ENCODE results near the gene ATP2A3. TPM values are rescaled to one million over a fixed set of nuclear protein-coding genes. Genes with fewer than 3 reads are reported as not detected.

Gene ATP2A3
- total RNA-seq, 6 experiments from 2014 or later: 0.05 to 0.12 (median 0.08) TPM

GRCh38 chr17:3914312-3914670 lies 49.9 kb downstream of the ATP2A3 start:
- no peak overlapping the region for H3K27ac Mint-ChIP-seq
- H3K4me3 Mint-ChIP-seq: no peak overlapping the region
- H3K27me3 Mint-ChIP-seq (ENCODE audit: insufficient read depth): peaks cover 3% of the 10 kb centered on the region
- H3K4me1 Mint-ChIP-seq (ENCODE audit: low read depth): 0 out of 2 replicates have a peak, but pooled peaks cover 4% of the 10 kb centered on the region
- no peak for TF ChIP-seq CTCF (IDR thresholded peaks at IDR 0.05)
- H3K36me3 Mint-ChIP-seq (ENCODE audit: low read depth): no peaks in the 10 kb centered on the region
- H3K9me3 Mint-ChIP-seq: no peaks in the 10 kb centered on the region
- no peak for DNase-seq

DNA sequence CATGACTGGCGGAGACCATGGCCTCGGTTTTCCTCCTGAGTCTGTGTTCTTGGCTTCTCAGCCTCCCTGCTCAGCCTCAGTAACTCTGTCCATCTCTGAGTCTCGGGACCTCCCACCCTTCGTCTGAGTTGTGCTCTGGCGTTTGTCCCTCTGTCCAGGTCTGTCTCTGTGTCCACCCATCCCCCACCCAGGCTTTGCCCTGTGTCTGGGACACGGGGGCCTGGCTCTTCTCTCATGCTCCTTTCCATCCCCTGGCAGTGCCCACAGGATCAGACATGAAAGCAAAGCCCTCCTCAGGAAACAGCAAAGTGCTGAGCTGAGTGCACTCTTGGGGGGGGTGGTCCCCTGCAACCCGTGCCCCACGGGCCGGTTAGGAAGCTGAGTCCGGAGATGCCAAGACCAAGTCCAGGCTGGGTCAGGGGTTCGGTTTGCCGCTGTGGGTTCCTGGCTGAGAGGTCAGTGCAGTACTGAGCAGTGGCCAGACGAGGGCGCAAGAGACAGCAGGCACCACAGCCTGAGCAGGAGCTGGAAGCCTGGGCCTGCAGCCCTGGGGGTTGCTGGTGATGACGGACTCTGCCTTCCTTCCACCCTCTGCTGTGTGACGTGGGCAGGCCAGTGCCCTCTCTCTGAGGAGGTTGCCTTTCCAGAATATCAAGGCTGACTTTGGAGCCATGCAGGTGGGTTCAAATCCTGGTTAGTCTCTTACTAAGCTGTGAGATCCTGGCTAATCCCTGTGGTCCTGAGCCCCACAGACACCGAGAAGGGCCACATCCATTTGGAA lies 50.5 kb downstream of the ATP2A3 start:
- TF ChIP-seq CTCF (IDR thresholded peaks at IDR 0.05): peak; percentile 98
- Mint-ChIP-seq H3K9me3 (no peaks in the 10 kb centered on the region), H3K4me3 (no peak overlapping the region), H3K27ac (no peak overlapping the region), H3K27me3 (ENCODE audit: insufficient read depth) (peaks cover 3% of the 10 kb centered on the region), H3K36me3 (ENCODE audit: low read depth) (no peaks in the 10 kb centered on the region), H3K4me1 (ENCODE audit: low read depth) (0 out of 2 replicates have a peak, but pooled peaks cover 4% of the 10 kb centered on the region)
- peak; percentile 72 for DNase-seq

- H3K27ac Mint-ChIP-seq: no peak overlapping the region
- no peaks in the 10 kb centered on the region for H3K36me3 Mint-ChIP-seq (ENCODE audit: low read depth)
- TF ChIP-seq CTCF (IDR thresholded peaks at IDR 0.05): no peak
- H3K4me3 Mint-ChIP-seq: no peak overlapping the region
- H3K27me3 Mint-ChIP-seq (ENCODE audit: insufficient read depth): peaks cover 5% of the 10 kb centered on the region
- no peaks in the 10 kb centered on the region for H3K9me3 Mint-ChIP-seq
- DNase-seq: no peak
- H3K4me1 Mint-ChIP-seq (ENCODE audit: low read depth): 0 out of 2 replicates have a peak, but pooled peaks cover 4% of the 10 kb centered on the region
Observed at GRCh38 chr17:3912827-3913226, 51.4 kb downstream of the ATP2A3 start.

DNA sequence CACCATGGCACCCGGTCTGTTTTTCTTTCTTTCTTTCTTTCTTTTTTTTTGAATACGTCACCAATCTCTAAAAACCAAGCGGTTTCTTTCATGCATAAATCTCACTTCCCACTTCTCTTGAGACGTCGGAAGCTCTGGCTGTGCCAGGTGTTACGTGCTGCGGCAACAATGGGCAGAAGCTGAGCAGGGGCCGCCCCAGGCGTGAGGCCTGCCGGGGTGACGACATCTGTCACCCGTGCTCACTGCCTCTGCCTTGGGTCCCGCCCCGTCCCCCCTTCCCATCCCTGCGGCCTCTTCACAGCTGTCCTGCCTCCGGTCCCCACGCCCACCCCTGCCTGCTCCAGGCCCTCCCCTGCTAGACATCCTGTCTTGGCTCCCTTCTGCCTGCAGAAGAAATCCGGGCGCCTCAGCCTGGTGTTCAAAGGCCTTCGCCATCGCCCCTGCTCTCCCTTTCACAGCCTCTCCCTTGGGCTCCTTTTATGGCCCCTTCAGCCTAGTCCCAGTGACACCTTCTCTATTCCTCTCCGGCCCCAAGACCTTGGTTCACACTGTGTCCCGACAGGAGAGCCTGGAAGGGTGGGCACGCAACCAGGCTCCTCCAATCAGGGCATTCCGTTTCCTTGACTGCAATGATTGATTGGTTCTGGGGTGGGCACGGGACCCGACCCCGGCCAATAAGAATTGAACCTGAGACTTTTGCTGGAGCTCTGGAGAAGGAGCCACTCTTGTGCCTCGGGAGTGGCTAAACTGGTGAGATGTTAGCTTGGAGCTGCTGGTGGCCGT lies 52.8 kb downstream of the ATP2A3 start:
- no peak for DNase-seq
- H3K9me3 Mint-ChIP-seq: no peaks in the 10 kb centered on the region
- 0 out of 2 replicates have a peak, but pooled peaks cover 4% of the 10 kb centered on the region for H3K4me1 Mint-ChIP-seq (ENCODE audit: low read depth)
- H3K4me3 Mint-ChIP-seq: no peak overlapping the region
- H3K36me3 Mint-ChIP-seq (ENCODE audit: low read depth): no peaks in the 10 kb centered on the region
- peaks cover 6% of the 10 kb centered on the region for H3K27me3 Mint-ChIP-seq (ENCODE audit: insufficient read depth)
- no peak for TF ChIP-seq CTCF (IDR thresholded peaks at IDR 0.05)
- H3K27ac Mint-ChIP-seq: no peak overlapping the region

GRCh38 chr17:3910420-3911270 lies 53.6 kb downstream of the ATP2A3 start:
- TF ChIP-seq CTCF (IDR thresholded peaks at IDR 0.05): no peak
- H3K9me3 Mint-ChIP-seq: no peaks in the 10 kb centered on the region
- H3K27me3 Mint-ChIP-seq (ENCODE audit: insufficient read depth): peaks cover 6% of the 10 kb centered on the region

More at GRCh38 chr17:3910420-3911270, 53.6 kb downstream of the ATP2A3 start:
- Mint-ChIP-seq H3K4me3 (no peak overlapping the region), H3K36me3 (ENCODE audit: low read depth) (no peaks in the 10 kb centered on the region), H3K27ac (no peak overlapping the region), H3K4me1 (ENCODE audit: low read depth) (0 out of 2 replicates have a peak, but pooled peaks cover 4% of the 10 kb centered on the region)
- DNase-seq: no peak

Measured in HFFc6 (cell line).